ENCODE results near the gene EIF3D. TPM values are rescaled to one million over a fixed set of nuclear protein-coding genes. Genes with fewer than 3 reads are reported as not detected.

EIF3D gene
- total RNA-seq, 1 experiment from 2014 or later, result 237 TPM

DNA sequence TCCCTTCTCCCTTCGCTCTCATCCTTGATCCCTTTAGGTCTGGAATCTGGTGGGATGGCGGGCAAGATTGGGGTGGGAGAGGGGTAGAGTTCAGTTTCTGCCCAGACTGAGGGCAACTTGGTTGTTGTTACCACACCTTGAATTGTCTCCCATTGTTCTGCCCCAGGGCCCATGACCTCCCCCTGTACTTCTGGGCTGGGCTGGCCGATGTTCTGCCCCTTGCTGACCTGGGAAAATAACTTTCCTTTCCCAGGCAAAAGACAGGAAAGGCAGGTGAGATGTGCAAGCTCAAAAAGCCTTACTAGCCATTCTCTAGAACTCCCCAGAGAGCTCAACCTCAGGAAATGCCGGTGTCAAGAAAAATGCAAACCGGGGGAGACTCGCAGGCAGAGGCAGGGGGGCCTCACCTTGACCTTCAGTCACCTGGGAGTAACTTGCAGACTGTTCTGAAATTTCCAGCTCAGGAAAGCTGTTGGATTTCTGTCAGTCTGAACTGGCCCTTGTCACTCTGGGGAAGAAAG, 32.4 kb upstream of the EIF3D start (continued):
- TF ChIP-seq, protein P1, sequence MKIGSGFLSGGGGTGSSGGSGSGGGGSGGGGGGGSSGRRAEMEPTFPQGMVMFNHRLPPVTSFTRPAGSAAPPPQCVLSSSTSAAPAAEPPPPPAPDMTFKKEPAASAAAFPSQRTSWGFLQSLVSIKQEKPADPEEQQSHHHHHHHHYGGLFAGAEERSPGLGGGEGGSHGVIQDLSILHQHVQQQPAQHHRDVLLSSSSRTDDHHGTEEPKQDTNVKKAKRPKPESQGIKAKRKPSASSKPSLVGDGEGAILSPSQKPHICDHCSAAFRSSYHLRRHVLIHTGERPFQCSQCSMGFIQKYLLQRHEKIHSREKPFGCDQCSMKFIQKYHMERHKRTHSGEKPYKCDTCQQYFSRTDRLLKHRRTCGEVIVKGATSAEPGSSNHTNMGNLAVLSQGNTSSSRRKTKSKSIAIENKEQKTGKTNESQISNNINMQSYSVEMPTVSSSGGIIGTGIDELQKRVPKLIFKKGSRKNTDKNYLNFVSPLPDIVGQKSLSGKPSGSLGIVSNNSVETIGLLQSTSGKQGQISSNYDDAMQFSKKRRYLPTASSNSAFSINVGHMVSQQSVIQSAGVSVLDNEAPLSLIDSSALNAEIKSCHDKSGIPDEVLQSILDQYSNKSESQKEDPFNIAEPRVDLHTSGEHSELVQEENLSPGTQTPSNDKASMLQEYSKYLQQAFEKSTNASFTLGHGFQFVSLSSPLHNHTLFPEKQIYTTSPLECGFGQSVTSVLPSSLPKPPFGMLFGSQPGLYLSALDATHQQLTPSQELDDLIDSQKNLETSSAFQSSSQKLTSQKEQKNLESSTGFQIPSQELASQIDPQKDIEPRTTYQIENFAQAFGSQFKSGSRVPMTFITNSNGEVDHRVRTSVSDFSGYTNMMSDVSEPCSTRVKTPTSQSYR (CRISPR knock-in tag; IDR thresholded peaks at IDR 0.05), result no peak
- TF ChIP-seq AFF4 (CRISPR knock-in tag; IDR thresholded peaks at IDR 0.05; ENCODE audit: borderline replicate concordance) (no peak), PREB (CRISPR knock-in tag; IDR thresholded peaks at IDR 0.05; ENCODE audit: borderline replicate concordance) (no peak), FOXJ3 (CRISPR knock-in tag; IDR thresholded peaks at IDR 0.05; ENCODE audit: borderline replicate concordance) (no peak), ZNF138 (CRISPR knock-in tag; conservative IDR thresholded peaks at IDR 0.05) (no peak), JUN (CRISPR knock-in tag; IDR thresholded peaks at IDR 0.05) (no peak), ZBTB21 (CRISPR knock-in tag; IDR thresholded peaks at IDR 0.05; ENCODE audit: borderline replicate concordance) (no peak), KAT7 (CRISPR knock-in tag; IDR thresholded peaks at IDR 0.05; ENCODE audit: borderline replicate concordance) (no peak), RELA (CRISPR knock-in tag; IDR thresholded peaks at IDR 0.05; ENCODE audit: borderline replicate concordance) (no peak), TEAD4 (CRISPR knock-in tag; IDR thresholded peaks at IDR 0.05) (no peak), ZNF423 (CRISPR knock-in tag; IDR thresholded peaks at IDR 0.05) (no peak), E2F1 (CRISPR knock-in tag; IDR thresholded peaks at IDR 0.05) (no peak)
- TF ChIP-seq, protein P2, sequence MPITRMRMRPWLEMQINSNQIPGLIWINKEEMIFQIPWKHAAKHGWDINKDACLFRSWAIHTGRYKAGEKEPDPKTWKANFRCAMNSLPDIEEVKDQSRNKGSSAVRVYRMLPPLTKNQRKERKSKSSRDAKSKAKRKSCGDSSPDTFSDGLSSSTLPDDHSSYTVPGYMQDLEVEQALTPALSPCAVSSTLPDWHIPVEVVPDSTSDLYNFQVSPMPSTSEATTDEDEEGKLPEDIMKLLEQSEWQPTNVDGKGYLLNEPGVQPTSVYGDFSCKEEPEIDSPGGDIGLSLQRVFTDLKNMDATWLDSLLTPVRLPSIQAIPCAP (CRISPR knock-in tag; IDR thresholded peaks at IDR 0.05), result no peak
- TF ChIP-seq, protein P3, sequence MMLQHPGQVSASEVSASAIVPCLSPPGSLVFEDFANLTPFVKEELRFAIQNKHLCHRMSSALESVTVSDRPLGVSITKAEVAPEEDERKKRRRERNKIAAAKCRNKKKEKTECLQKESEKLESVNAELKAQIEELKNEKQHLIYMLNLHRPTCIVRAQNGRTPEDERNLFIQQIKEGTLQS (CRISPR knock-in tag; conservative IDR thresholded peaks at IDR 0.05), result no peak
- TF ChIP-seq, protein P4, sequence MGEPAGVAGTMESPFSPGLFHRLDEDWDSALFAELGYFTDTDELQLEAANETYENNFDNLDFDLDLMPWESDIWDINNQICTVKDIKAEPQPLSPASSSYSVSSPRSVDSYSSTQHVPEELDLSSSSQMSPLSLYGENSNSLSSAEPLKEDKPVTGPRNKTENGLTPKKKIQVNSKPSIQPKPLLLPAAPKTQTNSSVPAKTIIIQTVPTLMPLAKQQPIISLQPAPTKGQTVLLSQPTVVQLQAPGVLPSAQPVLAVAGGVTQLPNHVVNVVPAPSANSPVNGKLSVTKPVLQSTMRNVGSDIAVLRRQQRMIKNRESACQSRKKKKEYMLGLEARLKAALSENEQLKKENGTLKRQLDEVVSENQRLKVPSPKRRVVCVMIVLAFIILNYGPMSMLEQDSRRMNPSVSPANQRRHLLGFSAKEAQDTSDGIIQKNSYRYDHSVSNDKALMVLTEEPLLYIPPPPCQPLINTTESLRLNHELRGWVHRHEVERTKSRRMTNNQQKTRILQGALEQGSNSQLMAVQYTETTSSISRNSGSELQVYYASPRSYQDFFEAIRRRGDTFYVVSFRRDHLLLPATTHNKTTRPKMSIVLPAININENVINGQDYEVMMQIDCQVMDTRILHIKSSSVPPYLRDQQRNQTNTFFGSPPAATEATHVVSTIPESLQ (CRISPR knock-in tag; IDR thresholded peaks at IDR 0.05), result no peak

Data from WTC11 (cell line).